Psoas muscle (tissue), 8 donors: ENCODE measurements around the gene CCDC92. TPM values are rescaled to one million over a fixed set of nuclear protein-coding genes. Genes with fewer than 3 reads are reported as not detected.

Experiments
- ATAC-seq, 4 donors: fragments of 200-7000 bp; cut with Tn5 transposase; one replicate each; pipeline ENCODE4 v1.9.1; 2020; ENCODE audit warnings: moderate library complexity in 3 of 4, mild to moderate bottlenecking in 2 of 4
- DNase-seq, 2 donors: peaks; one replicate each; pipeline ENCODE4 v3.0.0-alpha.2; 2020
- H3K27ac ChIP-seq: fragments of 200-600 bp; one replicate; pipeline ENCODE4 v1.8.0; 2022
- H3K27me3 ChIP-seq, 3 donors: fragments of 200-600 bp in 1 of 3; one replicate each; pipeline versions ENCODE4 v1.6.1 to v1.8.0; 2013 to 2022; ENCODE audit warnings: low read length in 2 of 3, mild to moderate bottlenecking in 2 of 3, moderate library complexity in 1 of 3; ENCODE audit not compliant: insufficient read depth in 3 of 3
- H3K36me3 ChIP-seq, 2 donors: fragments of 200-600 bp in 1 of 2; one replicate each; pipeline versions ENCODE4 v1.6.1 to v1.8.0; 2013 to 2022; ENCODE audit warnings: low read depth in 1 of 2, mild to moderate bottlenecking in 1 of 2, moderate library complexity in 1 of 2; ENCODE audit not compliant: insufficient read depth in 1 of 2
- H3K4me1 ChIP-seq: fragments of 200-600 bp; one replicate; pipeline ENCODE4 v1.8.0; 2022
- H3K4me3 ChIP-seq: fragments of 200-600 bp; one replicate; pipeline ENCODE4 v1.8.0; 2022; ENCODE audit warnings: mild to moderate bottlenecking
- H3K9me3 ChIP-seq: fragments of 200-600 bp; one replicate; pipeline ENCODE4 v1.8.0; 2022
- CTCF ChIP-seq: fragments of 200-600 bp; IDR thresholded peaks from one replicate; pipeline ENCODE4 v1.8.0; 2022; ENCODE audit warnings: antibody characterized with exemption
- WGBS, 3 donors: extraction: QIAGEN DNeasy Blood & Tissue Kit; methylation state at CpG; one replicate each; pipeline versions ENCODE4 v1.1.6 to v1.1.7; 2013; 5-methylcytosine and 5-hydroxymethylcytosine counted together
- intact Hi-C, 2 donors: fragments of 100-400 bp; cut with DNase I; formaldehyde crosslinking; loops; one replicate each; pipeline versions ENCODE4 v1.11.0 to v1.14.2; 2022
- polyA plus RNA-seq, 3 donors: library from polyadenylated mRNA; stranded (reverse); fragments of 200-250 nt; gene quantifications; one replicate each; pipeline ENCODE4 v1.2.3, GENCODE V29; 2013
- total RNA-seq, 4 donors: library from RNA; stranded (reverse); fragmentation: NEBNext Ultra II Directional in 2 of 4; extraction: Animal tissue kit (Norgen Biotek cat#: 25700) in 2 of 4; gene quantifications; one replicate each; pipeline versions ENCODE4 v1.2.1 to v1.2.4, GENCODE V29; 2021 to 2023
- donor health status: healthy with polysubstance abuse.
- donor health status: DM: no; HTN: no; CAD: no; lungs with moderate emphysema.
- donor health status: Bipolar disorder and iron deficiency.
- donor health status: healthy.
- donor health status: DM: yes; HTN: yes; CAD: no.
- donor health status: DM: no; HTN: no; CAD: no.
- donor health status: DM: no; HTN: no; CAD: no.
- donor health status: DM: yes; HTN: yes; CAD: no.

The CCDC92 gene
- total and polyA plus RNA-seq, 7 donors, result 27.9 to 83.2 (median 41.1) TPM

- 56 to 61% (median 59%) methylated on average over 12 of the region's 12 CpGs for WGBS, 3 donors
- Histone ChIP-seq H3K4me3 (no peak overlapping the region), H3K9me3 (no peaks in the 10 kb centered on the region), H3K4me1 (no peaks in the 10 kb centered on the region), H3K27me3 (peaks cover 0 to 35% (median 6%) of the 10 kb centered on the region in 3 donors), H3K27ac (no peak overlapping the region), H3K36me3 (no peaks in the 10 kb centered on the region)
- intact Hi-C loops, result no loop called here
- DNase-seq, result no peak
- ATAC-seq, result no peak
- TF ChIP-seq CTCF, result no peak
Measured at GRCh38 chr12:123888989-123889388, 83.6 kb downstream of the CCDC92 start.

DNA sequence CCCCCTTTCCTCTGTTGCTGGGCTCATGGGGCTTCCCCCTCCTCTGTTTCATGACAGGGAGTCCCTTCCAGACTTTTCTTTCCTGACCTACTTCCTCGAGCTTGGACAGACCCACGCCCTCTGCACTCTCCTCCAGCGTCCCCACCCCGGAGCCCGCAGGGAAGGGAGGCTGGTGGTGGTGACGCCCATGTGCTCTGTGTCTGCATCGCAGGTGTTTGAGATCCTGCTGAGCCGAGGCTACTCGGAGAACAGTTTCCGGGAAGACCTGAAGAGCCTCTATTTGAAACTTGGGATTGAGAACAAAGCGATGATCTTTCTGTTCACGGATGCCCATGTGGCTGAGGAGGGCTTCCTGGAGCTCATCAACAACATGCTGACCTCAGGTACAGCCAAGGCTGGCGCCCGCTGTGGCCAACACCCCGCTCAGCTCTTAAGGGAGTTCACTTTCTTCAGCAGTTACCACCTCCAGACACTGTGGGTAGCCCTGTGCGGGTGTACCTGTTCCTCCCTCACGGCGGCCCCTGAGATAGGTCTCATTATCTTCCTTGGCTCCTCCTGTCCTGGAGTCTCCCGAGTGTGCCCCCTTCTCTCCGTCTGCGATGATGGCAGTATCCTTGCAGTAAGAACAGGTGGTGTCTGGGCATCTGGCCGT lies 85.6 kb downstream of the CCDC92 start:
- H3K9me3 ChIP-seq, result no peaks in the 10 kb centered on the region
- ATAC-seq (no peak), DNase-seq (no peak)
- H3K36me3 ChIP-seq, result no peaks in the 10 kb centered on the region
- TF ChIP-seq CTCF, result no peak
- H3K4me1 ChIP-seq, result no peaks in the 10 kb centered on the region
- H3K27ac ChIP-seq, result no peak overlapping the region
- intact Hi-C loops, result no loop called here
- 57 to 61% (median 57%) methylated on average over 22 of the region's 22 CpGs for WGBS, 3 donors
- peaks cover 0 to 29% (median 4%) of the 10 kb centered on the region in 3 donors for H3K27me3 ChIP-seq
- H3K4me3 ChIP-seq, result no peak overlapping the region

GRCh38 chr12:123886258-123886657 lies 86.4 kb downstream of the CCDC92 start:
- no peak overlapping the region for H3K4me3 ChIP-seq
- WGBS, 3 donors, result 69 to 74% (median 71%) methylated on average over 13 of the region's 13 CpGs
- no peaks in the 10 kb centered on the region for H3K36me3 ChIP-seq
- H3K27me3 ChIP-seq, result peaks cover 0 to 29% (median 4%) of the 10 kb centered on the region in 3 donors
- H3K9me3 ChIP-seq, result no peaks in the 10 kb centered on the region
- H3K27ac ChIP-seq, result no peak overlapping the region
- TF ChIP-seq CTCF, result no peak
- no peak for ATAC-seq
- intact Hi-C loops, result no loop called here
- no peaks in the 10 kb centered on the region for H3K4me1 ChIP-seq
- DNase-seq, result no peak

Other genes starting within 250 kb of the CCDC92 start
- gene DNAH10, start 210.5 kb downstream of the CCDC92 start, total RNA-seq, result under 1 TPM in 3 of 4 donors, not detected in 1; 0.04 to 0.84 (median 0.59) TPM
- under 1 TPM; 0.01 to 0.38 (median 0.10) TPM for gene DNAH10, start 210.5 kb downstream of the CCDC92 start, polyA plus RNA-seq
- gene ZNF664, start 384 bp upstream of the CCDC92 start, total RNA-seq, result 10 to 100 TPM; 36.0 to 46.0 (median 41.9) TPM
- gene ZNF664, start 384 bp upstream of the CCDC92 start, polyA plus RNA-seq, result 10 to 100 TPM; 25.1 to 69.3 (median 28.5) TPM